Body of pancreas (tissue), 4 donors: ENCODE results near the gene AGTR1.

Experiments used
- POLR2A ChIP-seq, 3 donors: fragments of 450-650 bp; IDR thresholded peaks; one replicate each; pipeline ENCODE4 v1.6.1; 2016; ENCODE audit warnings: antibody characterized with exemption in 3 of 3, mild to moderate bottlenecking in 2 of 3
- TF ChIP-seq, protein P1 (sequence below), 7 experiments: fragments of 450-650 bp in 4 of 7; fragments of 200-600 bp in 3 of 7; sonication (generic) in 3 of 7; IDR thresholded peaks; one replicate each; pipeline ENCODE4 v1.5.1; 2016 to 2019; ENCODE audit warnings: antibody characterized with exemption in 7 of 7

DNA sequence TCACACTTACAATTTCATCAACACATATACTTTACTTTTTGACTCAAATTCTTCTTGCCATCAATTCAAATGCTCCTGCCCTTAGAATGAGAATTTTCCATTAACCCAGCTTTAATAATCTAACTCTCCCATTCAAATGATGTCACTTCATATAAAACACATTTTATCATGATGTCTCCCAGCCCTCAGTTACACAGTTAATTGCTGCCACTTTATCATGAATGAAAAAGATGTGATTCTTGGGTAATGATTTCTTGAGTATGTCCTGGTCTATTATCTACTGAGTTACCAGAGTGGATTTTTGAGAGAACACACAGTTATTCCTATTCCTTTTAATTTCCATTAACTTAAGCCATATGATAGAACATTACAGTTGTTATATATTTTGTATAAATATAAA lies 7.6 kb downstream of the AGTR1 start:
- TF ChIP-seq, protein P1, sequence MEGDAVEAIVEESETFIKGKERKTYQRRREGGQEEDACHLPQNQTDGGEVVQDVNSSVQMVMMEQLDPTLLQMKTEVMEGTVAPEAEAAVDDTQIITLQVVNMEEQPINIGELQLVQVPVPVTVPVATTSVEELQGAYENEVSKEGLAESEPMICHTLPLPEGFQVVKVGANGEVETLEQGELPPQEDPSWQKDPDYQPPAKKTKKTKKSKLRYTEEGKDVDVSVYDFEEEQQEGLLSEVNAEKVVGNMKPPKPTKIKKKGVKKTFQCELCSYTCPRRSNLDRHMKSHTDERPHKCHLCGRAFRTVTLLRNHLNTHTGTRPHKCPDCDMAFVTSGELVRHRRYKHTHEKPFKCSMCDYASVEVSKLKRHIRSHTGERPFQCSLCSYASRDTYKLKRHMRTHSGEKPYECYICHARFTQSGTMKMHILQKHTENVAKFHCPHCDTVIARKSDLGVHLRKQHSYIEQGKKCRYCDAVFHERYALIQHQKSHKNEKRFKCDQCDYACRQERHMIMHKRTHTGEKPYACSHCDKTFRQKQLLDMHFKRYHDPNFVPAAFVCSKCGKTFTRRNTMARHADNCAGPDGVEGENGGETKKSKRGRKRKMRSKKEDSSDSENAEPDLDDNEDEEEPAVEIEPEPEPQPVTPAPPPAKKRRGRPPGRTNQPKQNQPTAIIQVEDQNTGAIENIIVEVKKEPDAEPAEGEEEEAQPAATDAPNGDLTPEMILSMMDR (IDR thresholded peaks at IDR 0.05) = no peak
- no peak for TF ChIP-seq POLR2A (IDR thresholded peaks at IDR 0.05)
